Nephron progenitor cell (in vitro differentiated cells): ENCODE measurements around the gene PLA2G4E.

Experiments
- DNase-seq: peaks from one replicate; pipeline ENCODE4 v3.0.0; 2021
- H3K27ac Mint-ChIP-seq: 2 replicates; pipeline ENCODE4 v1.8.0; 2021; ENCODE audit warnings: mild to moderate bottlenecking, moderate library complexity, mixed read lengths
- H3K27me3 Mint-ChIP-seq: 2 replicates; pipeline ENCODE4 v1.8.0; 2021; ENCODE audit warnings: mild to moderate bottlenecking, low read depth, mixed read lengths; ENCODE audit not compliant: poor library complexity
- H3K36me3 Mint-ChIP-seq: 2 replicates; pipeline ENCODE4 v1.8.0; 2021; ENCODE audit warnings: low read depth, mixed read lengths
- H3K4me1 Mint-ChIP-seq: 2 replicates; pipeline ENCODE4 v1.8.0; 2021; ENCODE audit warnings: mixed read lengths
- H3K4me3 Mint-ChIP-seq: 2 replicates; pipeline ENCODE4 v1.8.0; 2021; ENCODE audit warnings: mild to moderate bottlenecking, moderate library complexity, mixed read lengths
- H3K9me3 Mint-ChIP-seq: 2 replicates; pipeline ENCODE4 v1.8.0; 2021; ENCODE audit warnings: mild to moderate bottlenecking, moderate library complexity, mixed read lengths
- CTCF ChIP-seq: fragments of 200-600 bp; sonication (generic); IDR thresholded peaks from 2 replicates; pipeline ENCODE4 v1.5.0; 2021; ENCODE audit warnings: antibody characterized with exemption

PLA2G4E gene

GRCh38 chr15:42066764-42067415, 46.0 kb upstream of the PLA2G4E start:
- no peak for TF ChIP-seq CTCF
- Mint-ChIP-seq H3K4me3 (no peak overlapping the region), H3K27me3 (peaks cover 20% of the 10 kb centered on the region), H3K36me3 (no peaks in the 10 kb centered on the region), H3K4me1 (peaks cover 28% of the 10 kb centered on the region), H3K9me3 (peaks cover 14% of the 10 kb centered on the region), H3K27ac (no peak overlapping the region)
- no peak for DNase-seq

GRCh38 chr15:42065468-42065867, 44.6 kb upstream of the PLA2G4E start:
- H3K27me3 Mint-ChIP-seq = peaks cover 21% of the 10 kb centered on the region
- H3K9me3 Mint-ChIP-seq = peaks cover 14% of the 10 kb centered on the region
- TF ChIP-seq CTCF = no peak
- DNase-seq = no peak
- H3K4me3 Mint-ChIP-seq = no peak overlapping the region
- no peaks in the 10 kb centered on the region for H3K36me3 Mint-ChIP-seq
- H3K27ac Mint-ChIP-seq = no peak overlapping the region
- peaks cover 34% of the 10 kb centered on the region for H3K4me1 Mint-ChIP-seq

GRCh38 chr15:42065033-42065432, 44.2 kb upstream of the PLA2G4E start:
- peaks cover 34% of the 10 kb centered on the region for H3K4me1 Mint-ChIP-seq
- peaks cover 14% of the 10 kb centered on the region for H3K9me3 Mint-ChIP-seq
- DNase-seq = no peak
- peaks cover 25% of the 10 kb centered on the region for H3K27me3 Mint-ChIP-seq
- no peak overlapping the region for H3K4me3 Mint-ChIP-seq
- H3K36me3 Mint-ChIP-seq = no peaks in the 10 kb centered on the region
- H3K27ac Mint-ChIP-seq = no peak overlapping the region
- TF ChIP-seq CTCF = no peak

GRCh38 chr15:42064271-42064670, 43.4 kb upstream of the PLA2G4E start:
- peaks cover 32% of the 10 kb centered on the region for H3K4me1 Mint-ChIP-seq
- peaks cover 29% of the 10 kb centered on the region for H3K27me3 Mint-ChIP-seq
- H3K36me3 Mint-ChIP-seq = no peaks in the 10 kb centered on the region

GRCh38 chr15:42063122-42063848, 42.4 kb upstream of the PLA2G4E start:
- no peak overlapping the region for H3K4me3 Mint-ChIP-seq
- TF ChIP-seq CTCF = no peak
- H3K4me1 Mint-ChIP-seq = peaks cover 28% of the 10 kb centered on the region
- H3K27ac Mint-ChIP-seq = no peak overlapping the region
- no peaks in the 10 kb centered on the region for H3K36me3 Mint-ChIP-seq
- peaks cover 14% of the 10 kb centered on the region for H3K9me3 Mint-ChIP-seq
- no peak for DNase-seq
- peaks cover 29% of the 10 kb centered on the region for H3K27me3 Mint-ChIP-seq

More at GRCh38 chr15:42064271-42064670, 43.4 kb upstream of the PLA2G4E start:
- no peak overlapping the region for H3K27ac Mint-ChIP-seq
- peaks cover 14% of the 10 kb centered on the region for H3K9me3 Mint-ChIP-seq
- no peak overlapping the region for H3K4me3 Mint-ChIP-seq
- DNase-seq = no peak
- no peak for TF ChIP-seq CTCF
